SU-DHL-6 (cell line): ENCODE results near the gene PTPRG.

Experiments
- EZH2phosphoT487 ChIP-seq: fragments of 200-600 bp; sonication (generic), shearing (Covaris generic); conservative IDR thresholded peaks from 2 replicates; pipeline ENCODE4 v1.6.1; 2018; ENCODE audit warnings: mild to moderate bottlenecking, antibody characterized with exemption, low read length, moderate library complexity, mixed read lengths
- TF ChIP-seq, protein P1 (sequence below): fragments of 200-600 bp; sonication (generic); IDR thresholded peaks from one replicate; pipeline ENCODE4 v1.5.1; 2017; ENCODE audit warnings: antibody characterized with exemption, mild to moderate bottlenecking, low read length, moderate library complexity; ENCODE audit not compliant: insufficient read depth, poor library complexity, severe bottlenecking

DNA sequence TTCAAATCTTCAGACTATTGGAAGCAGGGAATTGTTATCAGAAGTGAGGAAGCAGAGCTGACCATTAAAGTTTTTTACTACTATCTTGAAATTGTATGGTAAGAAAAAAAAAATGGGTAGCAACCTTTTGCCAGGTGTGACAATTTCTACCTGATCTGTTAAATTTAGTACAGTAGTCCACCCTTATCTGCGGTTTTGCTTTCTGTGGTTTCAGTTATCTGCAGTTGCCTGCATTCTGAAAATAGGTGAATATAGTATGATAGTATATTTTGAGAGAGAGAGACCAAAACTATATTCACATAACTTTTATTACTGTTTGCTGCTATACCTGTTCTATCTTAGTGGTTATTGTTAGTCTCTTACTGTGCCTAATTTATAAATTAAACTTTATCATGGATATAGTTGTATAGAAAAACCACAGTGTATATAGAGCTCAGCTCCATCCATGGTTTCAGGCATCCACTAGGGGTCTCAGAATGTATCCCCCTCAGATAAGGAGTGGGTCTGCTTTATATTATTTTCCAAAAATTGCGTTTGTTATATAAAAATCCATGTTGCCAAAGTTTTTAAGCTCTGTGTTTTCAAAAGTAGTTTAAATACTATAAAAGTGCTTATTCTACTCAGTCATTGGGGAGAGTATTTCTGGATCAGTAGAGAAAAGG is 69.9 kb downstream of the PTPRG start:
- TF ChIP-seq, protein P1, sequence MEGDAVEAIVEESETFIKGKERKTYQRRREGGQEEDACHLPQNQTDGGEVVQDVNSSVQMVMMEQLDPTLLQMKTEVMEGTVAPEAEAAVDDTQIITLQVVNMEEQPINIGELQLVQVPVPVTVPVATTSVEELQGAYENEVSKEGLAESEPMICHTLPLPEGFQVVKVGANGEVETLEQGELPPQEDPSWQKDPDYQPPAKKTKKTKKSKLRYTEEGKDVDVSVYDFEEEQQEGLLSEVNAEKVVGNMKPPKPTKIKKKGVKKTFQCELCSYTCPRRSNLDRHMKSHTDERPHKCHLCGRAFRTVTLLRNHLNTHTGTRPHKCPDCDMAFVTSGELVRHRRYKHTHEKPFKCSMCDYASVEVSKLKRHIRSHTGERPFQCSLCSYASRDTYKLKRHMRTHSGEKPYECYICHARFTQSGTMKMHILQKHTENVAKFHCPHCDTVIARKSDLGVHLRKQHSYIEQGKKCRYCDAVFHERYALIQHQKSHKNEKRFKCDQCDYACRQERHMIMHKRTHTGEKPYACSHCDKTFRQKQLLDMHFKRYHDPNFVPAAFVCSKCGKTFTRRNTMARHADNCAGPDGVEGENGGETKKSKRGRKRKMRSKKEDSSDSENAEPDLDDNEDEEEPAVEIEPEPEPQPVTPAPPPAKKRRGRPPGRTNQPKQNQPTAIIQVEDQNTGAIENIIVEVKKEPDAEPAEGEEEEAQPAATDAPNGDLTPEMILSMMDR = no peak
- TF ChIP-seq EZH2phosphoT487 = no peak
